K562 (cell line): ENCODE measurements around the gene RBPMS2. TPM values are rescaled to one million over a fixed set of nuclear protein-coding genes. Genes with fewer than 3 reads are reported as not detected.

Experiments used
- ATAC-seq: fragments of 200-7000 bp; cut with Tn5 transposase; 3 replicates; pipeline ENCODE4 v1.9.1; 2020; ENCODE audit warnings: moderate library complexity
- BruUV-seq: library from RNA; stranded (reverse); fragments of 400-500 nt; replicated peaks from 2 replicates; lab custom pipeline; 2021; lab: Mats Ljungman, UMichigan
- CTCF ChIA-PET: fragments of 300-600 bp; formaldehyde crosslinking; extraction: SDS; loops from one replicate; lab custom pipeline; 2021; ENCODE audit warnings: low intra/inter-chr PET ratio; lab: Yijun Ruan, JAX
- POLR2A ChIA-PET: fragments of 300-600, 350-650 bp; sonication (Branson Sonifier 250); formaldehyde crosslinking; extraction: SDS; loops from one replicate; lab custom pipeline; 2021; ENCODE audit warnings: antibody characterized with exemption, inconsistent platforms; lab: Yijun Ruan, JAX
- DNase-seq, 4 experiments: peaks; one replicate each; pipeline versions ENCODE4 v3.0.0 to v3.0.0-alpha.2; 2011 to 2018; ENCODE audit warnings: low spot score in 3 of 4, mixed read lengths in 3 of 4; ENCODE audit errors: extremely low read depth in 1 of 4
- FAIRE-seq: peaks from 2 replicates; lab custom pipeline; 2011; peaks lifted over from hg19 to GRCh38; lab: Jason Lieb, UNC
- H2AFZ ChIP-seq: 2 replicates; pipeline ENCODE4 v1.6.0; 2011; ENCODE audit warnings: low read depth, low read length, control low read depth, inconsistent platforms
- H3K27ac ChIP-seq: fragments of 200-600 bp; 3 replicates; pipeline ENCODE4 v1.8.0; 2011; ENCODE audit warnings: low read depth, mild to moderate bottlenecking, control low read depth, inconsistent platforms, low read length, moderate library complexity, mixed read lengths; ENCODE audit errors: extremely low read depth
- H3K27me3 ChIP-seq, 2 experiments: fragments of 300-600 bp in 1 of 2; 2 replicates in 1 of 2; 3 replicates in 1 of 2; pipeline versions ENCODE4 v1.6.0 to v1.8.0; 2011; ENCODE audit warnings: inconsistent platforms in 2 of 2, low read length in 2 of 2, mild to moderate bottlenecking in 1 of 2, mixed read lengths in 1 of 2, moderate library complexity in 1 of 2; ENCODE audit not compliant: control insufficient read depth in 2 of 2, insufficient read depth in 2 of 2
- H3K36me3 ChIP-seq: fragments of 300-600 bp; 3 replicates; pipeline ENCODE4 v1.8.0; 2011; ENCODE audit warnings: mild to moderate bottlenecking, low read length, inconsistent platforms; ENCODE audit not compliant: control insufficient read depth, insufficient read depth
- H3K4me1 ChIP-seq, 2 experiments: fragments of 200-600 bp in 1 of 2; replicated peaks in 1 of 2; 2 replicates in 1 of 2; 3 replicates in 1 of 2; pipeline versions ENCODE4 v1.5.1 to v1.8.0; 2011; ENCODE audit warnings: inconsistent platforms in 2 of 2, low read length in 2 of 2, mild to moderate bottlenecking in 1 of 2, mixed read lengths in 1 of 2, moderate library complexity in 1 of 2; ENCODE audit not compliant: control insufficient read depth in 2 of 2, insufficient read depth in 2 of 2
- H3K4me2 ChIP-seq: 2 replicates; pipeline ENCODE4 v1.6.1; 2011; ENCODE audit warnings: low read length, control low read depth, inconsistent platforms, mixed read lengths; ENCODE audit not compliant: insufficient read depth
- H3K4me3 ChIP-seq: fragments of 200-600 bp; sonication (generic), shearing (Covaris generic); 2 replicates; pipeline ENCODE4 v1.5.1; 2016; ENCODE audit warnings: control low read depth, inconsistent platforms
- H3K79me2 ChIP-seq: fragments of 200-600 bp; 3 replicates; pipeline ENCODE4 v1.8.0; 2011; ENCODE audit warnings: low read length, inconsistent platforms; ENCODE audit not compliant: control insufficient read depth, insufficient read depth
- H3K9ac ChIP-seq, 2 experiments: 2 replicates each; pipeline versions ENCODE4 v1.6.0 to v1.6.1; 2011; ENCODE audit warnings: low read depth in 2 of 2, low read length in 2 of 2, control low read depth in 1 of 2, inconsistent platforms in 1 of 2, mild to moderate bottlenecking in 1 of 2, mixed read lengths in 1 of 2; ENCODE audit not compliant: insufficient read depth in 1 of 2
- H3K9me1 ChIP-seq: one replicate; pipeline ENCODE4 v1.6.0; 2011; ENCODE audit warnings: inconsistent platforms, mild to moderate bottlenecking, low read length, moderate library complexity; ENCODE audit not compliant: control insufficient read depth, insufficient read depth
- H3K9me3 ChIP-seq: replicated peaks from 2 replicates; pipeline ENCODE4 v1.5.1; 2011; ENCODE audit warnings: low read depth, low read length, inconsistent platforms; ENCODE audit not compliant: control insufficient read depth, insufficient read depth
- H4K20me1 ChIP-seq: replicated peaks from 2 replicates; pipeline ENCODE4 v1.6.1; 2011; ENCODE audit warnings: low read length, inconsistent platforms, mixed read lengths; ENCODE audit not compliant: control insufficient read depth, insufficient read depth
- IFI16 ChIP-seq: fragments of 250-450 bp; sonication (Bioruptor Pico); IDR thresholded peaks from 2 replicates; pipeline ENCODE4 v2.1.2; 2022; ENCODE audit warnings: mild to moderate bottlenecking, inconsistent platforms
- PHF8 ChIP-seq: fragments of 200-600 bp; sonication (generic); IDR thresholded peaks from 2 replicates; pipeline ENCODE4 v1.6.1; 2012; ENCODE audit warnings: mixed run types, mild to moderate bottlenecking, inconsistent platforms, low read length, moderate library complexity, borderline replicate concordance
- POLR2H ChIP-seq: IDR thresholded peaks from 2 replicates; pipeline ENCODE4 v1.6.1; 2016; ENCODE audit warnings: missing genetic modification characterization, low read depth, mild to moderate bottlenecking, control low read depth, missing compliant biosample characterization, moderate library complexity
- SAFB2 ChIP-seq: fragments of 200-400 bp; formaldehyde crosslinking; IDR thresholded peaks from 2 replicates; pipeline ENCODE4 v1.6.1; 2018; ENCODE audit warnings: borderline replicate concordance, low read length, low read depth, moderate library complexity; ENCODE audit not compliant: severe bottlenecking
- SIRT6 ChIP-seq: IDR thresholded peaks from one replicate; pipeline ENCODE4 v1.6.1; 2012; ENCODE audit warnings: low read depth, mild to moderate bottlenecking, control low read depth, inconsistent platforms, low read length, moderate library complexity
- TFAM ChIP-seq: fragments of 250-450 bp; sonication (Bioruptor Pico); conservative IDR thresholded peaks from 2 replicates; pipeline ENCODE4 v1.5.0; 2021; ENCODE audit warnings: mild to moderate bottlenecking, moderate library complexity
- XRCC3 ChIP-seq: fragments of 450-650 bp; IDR thresholded peaks from 2 replicates; pipeline ENCODE4 v1.6.1; 2017; ENCODE audit warnings: mild to moderate bottlenecking, moderate library complexity
- ZNF444 ChIP-seq: fragments of 250-450 bp; sonication (Bioruptor Pico); IDR thresholded peaks from 2 replicates; pipeline ENCODE4 v1.4.0; 2020; ENCODE audit warnings: mild to moderate bottlenecking, moderate library complexity
- ZNF830 ChIP-seq: fragments of 250-450 bp; sonication (Bioruptor Pico); IDR thresholded peaks from 2 replicates; pipeline ENCODE4 v1.5.0; 2021; ENCODE audit warnings: mild to moderate bottlenecking
- WGBS: fragments of 100-300 bp; shearing (Covaris generic); methylation state at CpG from one replicate; pipeline ENCODE4 v1.1.6; 2016; ENCODE audit warnings: low coverage, mixed read lengths; ENCODE audit not compliant: insufficient coverage; ENCODE audit errors: missing lambda C conversion rate; 5-methylcytosine and 5-hydroxymethylcytosine counted together
- in situ Hi-C: fragments of 300-500 bp; cut with MboI; formaldehyde crosslinking; loops from 4 replicates; pipeline ENCODE4 v1.15.0; 2018; ENCODE audit warnings: inconsistent platforms, mixed read lengths
- intact Hi-C: fragments of 100-400 bp; cut with micrococcal nuclease; formaldehyde crosslinking; loops from 2 replicates; pipeline ENCODE4 v1.14.2; 2022
- polyA plus RNA-seq, 8 experiments: library from polyadenylated mRNA; depleted of rRNA in 4 of 8; stranded (reverse) in 5 of 8; unstranded in 3 of 8; fragments of >200 nt; fragmentation: Nextera tagmentation in 2 of 8; fragmentation: Illumina TruSeq in 1 of 8; extraction: Ambion mirVana in 2 of 8; extraction: Trizol in 1 of 8; gene quantifications; 2 replicates each; pipeline versions ENCODE4 v1.2.1 to v1.2.3, GENCODE V29; 2011 to 2014; ENCODE audit warnings: inconsistent platforms in 1 of 8, missing spikeins in 1 of 8
- total RNA-seq, 7 experiments: library from RNA; depleted of rRNA in 6 of 7; stranded (reverse); fragments of >200 nt in 6 of 7; fragmentation: Illumina TruSeq in 2 of 7; extraction: Trizol in 2 of 7; gene quantifications; 2 replicates each; pipeline versions ENCODE4 v1.2.1 to v1.2.3, GENCODE V29; 2011 to 2021; ENCODE audit warnings: low replicate concordance in 1 of 7
- TF ChIP-seq, protein P1 (sequence below): fragments of 250-450 bp; sonication (Bioruptor Pico); IDR thresholded peaks from 2 replicates; pipeline ENCODE4 v1.8.0; 2022; ENCODE audit warnings: moderate library complexity, mild to moderate bottlenecking, inconsistent platforms
- TF ChIP-seq, protein P2 (sequence below): fragments of 450-650 bp; IDR thresholded peaks from 2 replicates; pipeline ENCODE4 v1.7.0; 2016; ENCODE audit warnings: borderline replicate concordance

The RBPMS2 gene
- total and polyA plus RNA-seq, 9 of the 15 experiments (the other 6 are each of a cell fraction or from before 2014, with no cell fraction given): 0.11 to 2.6 (median 0.37) TPM; not detected in 1

- H3K36me3 ChIP-seq: no peaks in the 10 kb centered on the region
- in situ Hi-C loops: loop anchor here (10.0 kb wide), 1 partner anchor 295 kb away; no protein-coding TSS in a partner anchor
These were observed 35.7 kb downstream of the RBPMS2 start for GRCh38 chr15:64739577-64740143.

More at GRCh38 chr15:64739577-64740143, 35.7 kb downstream of the RBPMS2 start:
- DNase-seq: no peak
- no TSS peak for BruUV-seq
- ATAC-seq: no peak
- H4K20me1 ChIP-seq: peaks cover 8% of the 10 kb centered on the region
- no peaks in the 10 kb centered on the region for H3K9me1 ChIP-seq
- 15% methylated on average over 9 of the region's 9 CpGs for WGBS
- no peak overlapping the region for H3K9ac ChIP-seq
- H3K79me2 ChIP-seq: no peaks in the 10 kb centered on the region
- no peak for FAIRE-seq
- peaks cover 0 to 3% of the 10 kb centered on the region in 2 experiments; a peak in 1 of 5 replicates for H3K4me1 ChIP-seq
- no peaks in the 10 kb centered on the region for H3K9me3 ChIP-seq
- H3K27ac ChIP-seq: no peak overlapping the region
- H3K27me3 ChIP-seq: peaks cover 25 to 71% of the 10 kb centered on the region in 2 experiments; a peak in 4 of 5 replicates
- H2AFZ ChIP-seq: no peak overlapping the region
- no peak overlapping the region for H3K4me3 ChIP-seq
- intact Hi-C loops: loop anchor here (2.0 to 5.0 kb wide), 2 partner anchors 71 to 168 kb away; no protein-coding TSS in a partner anchor
- no peak overlapping the region for H3K4me2 ChIP-seq
- CTCF ChIA-PET: interaction anchor here (1.7 kb wide), 1 partner anchor 71 kb away, joined by 4 read pairs; no protein-coding TSS in a partner anchor
- POLR2A ChIA-PET: interaction anchor here (0.5 kb wide), 2 partner anchors 24 to 237 kb away, joined by 3 to 4 read pairs; no protein-coding TSS in a partner anchor
- TF ChIP-seq SIRT6 (no peak), ZNF444 (CRISPR knock-in tag) (no peak), TFAM (no peak), ZNF830 (CRISPR knock-in tag) (no peak), SAFB2 (no peak), POLR2H (tag) (no peak), XRCC3 (no peak), IFI16 (no peak), PHF8 (no peak)
- TF ChIP-seq, protein P1, sequence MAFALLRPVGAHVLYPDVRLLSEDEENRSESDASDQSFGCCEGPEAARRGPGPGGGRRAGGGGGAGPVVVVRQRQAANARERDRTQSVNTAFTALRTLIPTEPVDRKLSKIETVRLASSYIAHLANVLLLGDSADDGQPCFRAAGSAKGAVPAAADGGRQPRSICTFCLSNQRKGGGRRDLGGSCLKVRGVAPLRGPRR (CRISPR knock-in tag): no peak
- TF ChIP-seq, protein P2, sequence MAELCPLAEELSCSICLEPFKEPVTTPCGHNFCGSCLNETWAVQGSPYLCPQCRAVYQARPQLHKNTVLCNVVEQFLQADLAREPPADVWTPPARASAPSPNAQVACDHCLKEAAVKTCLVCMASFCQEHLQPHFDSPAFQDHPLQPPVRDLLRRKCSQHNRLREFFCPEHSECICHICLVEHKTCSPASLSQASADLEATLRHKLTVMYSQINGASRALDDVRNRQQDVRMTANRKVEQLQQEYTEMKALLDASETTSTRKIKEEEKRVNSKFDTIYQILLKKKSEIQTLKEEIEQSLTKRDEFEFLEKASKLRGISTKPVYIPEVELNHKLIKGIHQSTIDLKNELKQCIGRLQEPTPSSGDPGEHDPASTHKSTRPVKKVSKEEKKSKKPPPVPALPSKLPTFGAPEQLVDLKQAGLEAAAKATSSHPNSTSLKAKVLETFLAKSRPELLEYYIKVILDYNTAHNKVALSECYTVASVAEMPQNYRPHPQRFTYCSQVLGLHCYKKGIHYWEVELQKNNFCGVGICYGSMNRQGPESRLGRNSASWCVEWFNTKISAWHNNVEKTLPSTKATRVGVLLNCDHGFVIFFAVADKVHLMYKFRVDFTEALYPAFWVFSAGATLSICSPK: no peak
